ENCODE data around the gene CHID1.

GRCh38 chr11:820655-821511 lies 89.7 kb downstream of the CHID1 start:
- TF ChIP-seq, protein P1, sequence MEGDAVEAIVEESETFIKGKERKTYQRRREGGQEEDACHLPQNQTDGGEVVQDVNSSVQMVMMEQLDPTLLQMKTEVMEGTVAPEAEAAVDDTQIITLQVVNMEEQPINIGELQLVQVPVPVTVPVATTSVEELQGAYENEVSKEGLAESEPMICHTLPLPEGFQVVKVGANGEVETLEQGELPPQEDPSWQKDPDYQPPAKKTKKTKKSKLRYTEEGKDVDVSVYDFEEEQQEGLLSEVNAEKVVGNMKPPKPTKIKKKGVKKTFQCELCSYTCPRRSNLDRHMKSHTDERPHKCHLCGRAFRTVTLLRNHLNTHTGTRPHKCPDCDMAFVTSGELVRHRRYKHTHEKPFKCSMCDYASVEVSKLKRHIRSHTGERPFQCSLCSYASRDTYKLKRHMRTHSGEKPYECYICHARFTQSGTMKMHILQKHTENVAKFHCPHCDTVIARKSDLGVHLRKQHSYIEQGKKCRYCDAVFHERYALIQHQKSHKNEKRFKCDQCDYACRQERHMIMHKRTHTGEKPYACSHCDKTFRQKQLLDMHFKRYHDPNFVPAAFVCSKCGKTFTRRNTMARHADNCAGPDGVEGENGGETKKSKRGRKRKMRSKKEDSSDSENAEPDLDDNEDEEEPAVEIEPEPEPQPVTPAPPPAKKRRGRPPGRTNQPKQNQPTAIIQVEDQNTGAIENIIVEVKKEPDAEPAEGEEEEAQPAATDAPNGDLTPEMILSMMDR (IDR thresholded peaks at IDR 0.05) = peak in 1 of 6 experiments; percentile 36
- no peak for TF ChIP-seq EP300 (IDR thresholded peaks at IDR 0.05)

Measured in upper lobe of left lung (tissue), 4 donors.